Transverse colon (tissue), 4 donors: Measurements from ENCODE around the gene ASIC2. TPM values are rescaled to one million over a fixed set of nuclear protein-coding genes. Genes with fewer than 3 reads are reported as not detected.

Experiments used
- DNase-seq: peaks from one replicate; pipeline ENCODE4 v3.0.0-alpha.2; 2019
- H3K27ac ChIP-seq, 4 donors: fragments of 200-600 bp; sonication (generic); 2 replicates each; pipeline ENCODE4 v1.5.1; 2016 to 2018; ENCODE audit warnings: inconsistent platforms in 4 of 4
- H3K27me3 ChIP-seq: fragments of 200-600 bp; sonication (generic); 2 replicates; pipeline ENCODE4 v1.5.1; 2017; ENCODE audit warnings: inconsistent platforms
- H3K36me3 ChIP-seq, 4 donors: fragments of 200-600 bp; sonication (generic); 2 replicates each; pipeline ENCODE4 v1.5.1; 2017 to 2019; ENCODE audit warnings: inconsistent platforms in 4 of 4
- H3K4me1 ChIP-seq, 4 donors: fragments of 200-600 bp; sonication (generic); 2 replicates each; pipeline ENCODE4 v1.5.1; 2017 to 2020; ENCODE audit warnings: inconsistent platforms in 4 of 4
- H3K4me3 ChIP-seq, 4 donors: fragments of 200-600 bp; sonication (generic); 1 replicate in 1 of 4; 2 replicates in 3 of 4; pipeline versions ENCODE4 v1.5.1 to v1.6.1; 2017 to 2019; ENCODE audit warnings: inconsistent platforms in 4 of 4
- H3K9me3 ChIP-seq, 2 donors: fragments of 200-600 bp; sonication (generic); 2 replicates each; pipeline ENCODE4 v1.5.1; 2017 to 2019; ENCODE audit warnings: inconsistent platforms in 2 of 2
- EP300 ChIP-seq: sonication (generic); formaldehyde crosslinking; IDR thresholded peaks from one replicate; pipeline ENCODE4 v1.6.1; 2017; ENCODE audit warnings: antibody characterized with exemption, low read depth
- POLR2A ChIP-seq: fragments of 450-650 bp; IDR thresholded peaks from one replicate; pipeline ENCODE4 v1.6.1; 2016; ENCODE audit warnings: antibody characterized with exemption, mild to moderate bottlenecking, moderate library complexity
- POLR2AphosphoS5 ChIP-seq, 3 donors: sonication (generic); formaldehyde crosslinking; IDR thresholded peaks; one replicate each; pipeline ENCODE4 v1.6.1; 2016; ENCODE audit warnings: antibody characterized with exemption in 3 of 3
- WGBS, 2 donors: methylation state at CpG; one replicate each; pipeline ENCODE4 v1.1.5; 2018; ENCODE audit warnings: low coverage in 1 of 2; 5-methylcytosine and 5-hydroxymethylcytosine counted together
- in situ Hi-C, 4 donors: fragments of 200-750 bp; cut with MboI; loops; one replicate each; pipeline versions ENCODE4 v1.15.0 to v1.15.1; 2017; ENCODE audit warnings: low sequenced_read_pairs in 3 of 4, low pct_ligation_motif_present in 1 of 4, low pct_unique_long_range_greater_than_20kb in 1 of 4
- intact Hi-C: fragments of 100-400 bp; cut with DNase I; formaldehyde crosslinking; loops from one replicate; pipeline ENCODE4 v1.15.1; 2023; ENCODE audit warnings: low total_unique reads
- total RNA-seq, 4 donors: library from RNA; depleted of rRNA; stranded (reverse); fragments of >200 nt; gene quantifications; one replicate each; pipeline ENCODE4 v1.1.0, GENCODE V29; 2016
- TF ChIP-seq, protein P1 (sequence below), 5 experiments: fragments of 200-600 bp in 3 of 5; fragments of 450-650 bp in 2 of 5; sonication (generic) in 3 of 5; IDR thresholded peaks; 1 replicate in 2 of 5; 2 replicates in 3 of 5; pipeline ENCODE4 v1.5.1; 2016 to 2017; ENCODE audit warnings: antibody characterized with exemption in 5 of 5, inconsistent platforms in 3 of 5, mild to moderate bottlenecking in 2 of 5, moderate library complexity in 1 of 5

ASIC2 gene
- total RNA-seq, 4 donors from 2014 or later: 0.16 to 0.55 TPM; not detected in 2

DNA sequence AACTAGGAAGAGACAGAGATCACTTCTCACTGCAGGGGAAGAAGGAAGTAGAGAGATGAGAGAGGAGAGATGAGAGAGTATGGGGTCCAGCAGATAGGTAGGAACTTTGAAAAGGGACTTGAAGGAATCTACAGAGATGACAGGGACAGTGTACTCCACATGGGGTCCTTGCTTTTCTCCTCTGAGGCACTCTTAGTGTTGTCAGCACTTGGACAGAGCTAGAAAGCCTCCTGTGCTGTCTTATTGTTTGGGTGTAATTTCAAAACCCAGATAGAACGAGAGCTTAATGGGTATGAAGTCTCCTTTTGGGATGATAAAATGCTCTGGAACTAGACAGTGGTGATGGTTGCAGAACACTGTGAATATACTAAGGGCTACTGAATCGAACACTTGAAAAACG lies 65.2 kb downstream of the ASIC2 start:
- in situ Hi-C loops: loop anchor here in 1 of 4 donors (25.0 kb wide), 1 partner anchor 91 kb away; no protein-coding TSS in a partner anchor
- no peaks in the 10 kb centered on the region for H3K36me3 ChIP-seq
- TF ChIP-seq POLR2AphosphoS5 (IDR thresholded peaks at IDR 0.05) (no peak), POLR2A (no peak), EP300 (no peak)
- TF ChIP-seq, protein P1, sequence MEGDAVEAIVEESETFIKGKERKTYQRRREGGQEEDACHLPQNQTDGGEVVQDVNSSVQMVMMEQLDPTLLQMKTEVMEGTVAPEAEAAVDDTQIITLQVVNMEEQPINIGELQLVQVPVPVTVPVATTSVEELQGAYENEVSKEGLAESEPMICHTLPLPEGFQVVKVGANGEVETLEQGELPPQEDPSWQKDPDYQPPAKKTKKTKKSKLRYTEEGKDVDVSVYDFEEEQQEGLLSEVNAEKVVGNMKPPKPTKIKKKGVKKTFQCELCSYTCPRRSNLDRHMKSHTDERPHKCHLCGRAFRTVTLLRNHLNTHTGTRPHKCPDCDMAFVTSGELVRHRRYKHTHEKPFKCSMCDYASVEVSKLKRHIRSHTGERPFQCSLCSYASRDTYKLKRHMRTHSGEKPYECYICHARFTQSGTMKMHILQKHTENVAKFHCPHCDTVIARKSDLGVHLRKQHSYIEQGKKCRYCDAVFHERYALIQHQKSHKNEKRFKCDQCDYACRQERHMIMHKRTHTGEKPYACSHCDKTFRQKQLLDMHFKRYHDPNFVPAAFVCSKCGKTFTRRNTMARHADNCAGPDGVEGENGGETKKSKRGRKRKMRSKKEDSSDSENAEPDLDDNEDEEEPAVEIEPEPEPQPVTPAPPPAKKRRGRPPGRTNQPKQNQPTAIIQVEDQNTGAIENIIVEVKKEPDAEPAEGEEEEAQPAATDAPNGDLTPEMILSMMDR (IDR thresholded peaks at IDR 0.05): no peak

GRCh38 chr17:33225994-33226393 lies 67.1 kb downstream of the ASIC2 start:
- DNase-seq: no peak
- Histone ChIP-seq H3K4me1 (no peaks in the 10 kb centered on the region), H3K27me3 (no peaks in the 10 kb centered on the region), H3K9me3 (no peaks in the 10 kb centered on the region), H3K27ac (no peak overlapping the region), H3K36me3 (no peaks in the 10 kb centered on the region), H3K4me3 (no peak overlapping the region)
- intact Hi-C loops (no loop called here), in situ Hi-C loops (loop anchor here in 1 of 4 donors (25.0 kb wide), 1 partner anchor 89 kb away; no protein-coding TSS in a partner anchor)
- TF ChIP-seq EP300: no peak
- TF ChIP-seq POLR2A: no peak
- TF ChIP-seq, protein P1 (IDR thresholded peaks at IDR 0.05): no peak
- TF ChIP-seq POLR2AphosphoS5 (IDR thresholded peaks at IDR 0.05): no peak

More for the DNA sequence above, 65.2 kb downstream of the ASIC2 start:
- DNase-seq: no peak
- no peaks in the 10 kb centered on the region for H3K9me3 ChIP-seq
- H3K4me1 ChIP-seq: no peaks in the 10 kb centered on the region
- no peak overlapping the region for H3K4me3 ChIP-seq
- H3K27ac ChIP-seq: no peak overlapping the region
- H3K27me3 ChIP-seq: no peaks in the 10 kb centered on the region
- intact Hi-C loops: no loop called here
- whole genome bisulfite sequencing, 2 donors: 75 to 79% methylated on average over 3 of the region's 3 CpGs

- no peaks in the 10 kb centered on the region for H3K9me3 ChIP-seq
- intact Hi-C loops: no loop called here
- DNase-seq: no peak
Observed at GRCh38 chr17:33225509-33225908, 67.6 kb downstream of the ASIC2 start.

GRCh38 chr17:33220036-33220435 lies 73.1 kb downstream of the ASIC2 start:
- TF ChIP-seq, protein P1 (IDR thresholded peaks at IDR 0.05): no peak
- TF ChIP-seq POLR2A (no peak), EP300 (no peak), POLR2AphosphoS5 (IDR thresholded peaks at IDR 0.05) (no peak)
- Histone ChIP-seq H3K27me3 (no peaks in the 10 kb centered on the region), H3K27ac (no peak overlapping the region), H3K36me3 (no peaks in the 10 kb centered on the region), H3K4me1 (no peaks in the 10 kb centered on the region), H3K4me3 (no peak overlapping the region), H3K9me3 (no peaks in the 10 kb centered on the region)
- no peak for DNase-seq
- in situ Hi-C loops (loop anchor here in 1 of 4 donors (25.0 kb wide), 2 partner anchors 267 to 467 kb away; no protein-coding TSS in a partner anchor), intact Hi-C loops (no loop called here)
- WGBS, 2 donors: 60 to 72% methylated on average over 3 of the region's 3 CpGs

More at GRCh38 chr17:33225509-33225908, 67.6 kb downstream of the ASIC2 start:
- no peak overlapping the region for H3K4me3 ChIP-seq
- 61% methylated on average over 1 of the region's 1 CpG; no CpG with 5 or more reads in 1 of the 2 donors for WGBS, 2 donors
- H3K4me1 ChIP-seq: no peaks in the 10 kb centered on the region
- H3K36me3 ChIP-seq: no peaks in the 10 kb centered on the region
- no peak overlapping the region for H3K27ac ChIP-seq
- in situ Hi-C loops: loop anchor here in 1 of 4 donors (25.0 kb wide), 1 partner anchor 88 kb away; no protein-coding TSS in a partner anchor
- TF ChIP-seq, protein P1 (IDR thresholded peaks at IDR 0.05): no peak
- no peaks in the 10 kb centered on the region for H3K27me3 ChIP-seq
